B cell (primary cell): ENCODE measurements around the gene BSND. TPM values are rescaled to one million over a fixed set of nuclear protein-coding genes. Genes with fewer than 3 reads are reported as not detected.

Experiments
- ATAC-seq: fragments of 200-7000 bp; cut with Tn5 transposase; one replicate; pipeline ENCODE4 v1.10.0; 2021; ENCODE audit warnings: low read depth, mild to moderate bottlenecking, moderate number of reproducible peaks, moderate library complexity
- CTCF ChIA-PET: fragments of 350-600 bp; sonication (Branson Sonifier 250); formaldehyde crosslinking; loops from one replicate; lab custom pipeline; 2021; ENCODE audit warnings: antibody characterized with exemption, inconsistent platforms; lab: Charles Lee
- POLR2A ChIA-PET: fragments of 350-600 bp; sonication (Branson Sonifier 250); formaldehyde crosslinking; loops from one replicate; lab custom pipeline; 2021; ENCODE audit warnings: antibody characterized with exemption; lab: Charles Lee
- DNase-seq: peaks from one replicate; pipeline ENCODE4 v3.0.0; 2013
- H2AFZ ChIP-seq: 2 replicates; pipeline ENCODE4 v1.6.1; 2012; ENCODE audit warnings: mild to moderate bottlenecking, low read depth, low read length; ENCODE audit not compliant: insufficient read depth, poor library complexity, severe bottlenecking
- H3K27ac ChIP-seq, 2 donors: 1 replicate in 1 of 2; 2 replicates in 1 of 2; pipeline ENCODE4 v1.5.1; 2012 to 2013; ENCODE audit warnings: low read length in 2 of 2, mild to moderate bottlenecking in 2 of 2, moderate library complexity in 1 of 2
- H3K27me3 ChIP-seq, 4 experiments: fragments of 200-600 bp in 1 of 4; sonication (generic) in 1 of 4; replicated peaks in 1 of 4; 1 replicate in 2 of 4; 2 replicates in 2 of 4; pipeline versions ENCODE4 v1.6.1 to v1.7.0; 2013 to 2016; ENCODE audit warnings: low read length in 3 of 4, mild to moderate bottlenecking in 2 of 4, mixed read lengths in 1 of 4, moderate library complexity in 1 of 4; ENCODE audit not compliant: insufficient read depth in 4 of 4, control insufficient read depth in 3 of 4; ENCODE audit errors: control extremely low read depth in 1 of 4
- H3K36me3 ChIP-seq, 2 experiments: replicated peaks in 1 of 2; 1 replicate in 1 of 2; 2 replicates in 1 of 2; pipeline versions ENCODE4 v1.6.1 to v1.7.1; 2013; ENCODE audit warnings: low read length in 1 of 2; ENCODE audit not compliant: insufficient read depth in 2 of 2, control insufficient read depth in 1 of 2; ENCODE audit errors: control extremely low read depth in 1 of 2, extremely low read depth in 1 of 2
- H3K4me1 ChIP-seq, 2 donors: fragments of 200-600 bp in 1 of 2; sonication (generic) in 1 of 2; 1 replicate in 1 of 2; 2 replicates in 1 of 2; pipeline versions ENCODE4 v1.5.1 to v1.6.1; 2013 to 2017; ENCODE audit warnings: low read length in 2 of 2; ENCODE audit not compliant: control insufficient read depth in 2 of 2, insufficient read depth in 2 of 2
- H3K4me2 ChIP-seq: replicated peaks from 2 replicates; pipeline ENCODE3; 2012; ENCODE audit warnings: mild to moderate bottlenecking, low read depth, low read length; ENCODE audit not compliant: poor library complexity, severe bottlenecking
- H3K4me3 ChIP-seq, 5 experiments: fragments of 200-600 bp in 1 of 5; sonication (generic) in 1 of 5; 1 replicate in 3 of 5; 2 replicates in 2 of 5; pipeline versions ENCODE4 v1.5.1 to v1.7.0; 2011 to 2016; ENCODE audit warnings: low read length in 4 of 5, mild to moderate bottlenecking in 4 of 5, low read depth in 2 of 5, control low read depth in 1 of 5, moderate library complexity in 1 of 5; ENCODE audit not compliant: insufficient read depth in 1 of 5; ENCODE audit errors: control extremely low read depth in 1 of 5, extremely low read depth in 1 of 5
- H3K79me2 ChIP-seq: fragments of 200-600 bp; sonication (generic); one replicate; pipeline ENCODE4 v1.6.0; 2016; ENCODE audit warnings: low read length; ENCODE audit not compliant: control insufficient read depth, insufficient read depth
- H3K9ac ChIP-seq: fragments of 200-600 bp; sonication (generic); 2 replicates; pipeline ENCODE4 v1.6.1; 2017; ENCODE audit warnings: mild to moderate bottlenecking, low read length, moderate library complexity
- H3K9me3 ChIP-seq, 3 donors: one replicate each; pipeline versions ENCODE4 v1.6.1 to v1.7.1; 2013; ENCODE audit warnings: low read length in 2 of 3; ENCODE audit not compliant: control insufficient read depth in 2 of 3, insufficient read depth in 1 of 3; ENCODE audit errors: control extremely low read depth in 1 of 3
- H4K20me1 ChIP-seq: 2 replicates; pipeline ENCODE4 v1.6.0; 2012; ENCODE audit warnings: mild to moderate bottlenecking, low read length; ENCODE audit not compliant: insufficient read depth, control insufficient read depth, poor library complexity, severe bottlenecking
- H3K27ac Mint-ChIP-seq: one replicate; pipeline ENCODE4 v1.8.0; 2021; ENCODE audit warnings: mixed read lengths
- H3K27me3 Mint-ChIP-seq: one replicate; pipeline ENCODE4 v1.8.0; 2021; ENCODE audit warnings: mixed read lengths
- H3K4me1 Mint-ChIP-seq: one replicate; pipeline ENCODE4 v1.8.0; 2021; ENCODE audit warnings: mixed read lengths
- H3K4me3 Mint-ChIP-seq: one replicate; pipeline ENCODE4 v1.8.0; 2021; ENCODE audit warnings: mixed read lengths
- H3K9me3 Mint-ChIP-seq: one replicate; pipeline ENCODE4 v1.8.0; 2022; ENCODE audit warnings: mixed read lengths; ENCODE audit not compliant: insufficient read depth
- EZH2 ChIP-seq: IDR thresholded peaks from 2 replicates; pipeline ENCODE4 v1.6.1; 2012; ENCODE audit warnings: borderline replicate concordance, low read depth, mild to moderate bottlenecking, moderate library complexity, low read length; ENCODE audit not compliant: insufficient read depth, poor library complexity, severe bottlenecking
- WGBS: methylation state at CpG from one replicate; pipeline ENCODE4 v1.1.5; 2013; ENCODE audit warnings: missing lambda C conversion rate; ENCODE audit not compliant: insufficient coverage; 5-methylcytosine and 5-hydroxymethylcytosine counted together
- intact Hi-C: fragments of 100-400 bp; cut with micrococcal nuclease; formaldehyde crosslinking; loops from one replicate; pipeline ENCODE4 v1.10.0; 2022
- polyA plus RNA-seq: library from polyadenylated mRNA; depleted of rRNA; stranded (reverse); fragments of >200 nt; gene quantifications from 2 replicates; pipeline ENCODE4 v1.2.3, GENCODE V29; 2012
- total RNA-seq, 2 donors: library from RNA; stranded (reverse); fragments of 120-200 nt in 1 of 2; gene quantifications; 1 replicate in 1 of 2; 2 replicates in 1 of 2; pipeline versions ENCODE4 v1.2.3 to v1.2.4, GENCODE V29; 2013 to 2022
- TF ChIP-seq, protein P1 (sequence below): fragments of 200-600 bp; IDR thresholded peaks from one replicate; pipeline ENCODE4 v1.8.0; 2022; ENCODE audit warnings: antibody characterized with exemption, mild to moderate bottlenecking

The BSND gene
- total and polyA plus RNA-seq, 2 donors (not counting 1 experiment from before 2014, with no cell fraction given), result not detected

DNA sequence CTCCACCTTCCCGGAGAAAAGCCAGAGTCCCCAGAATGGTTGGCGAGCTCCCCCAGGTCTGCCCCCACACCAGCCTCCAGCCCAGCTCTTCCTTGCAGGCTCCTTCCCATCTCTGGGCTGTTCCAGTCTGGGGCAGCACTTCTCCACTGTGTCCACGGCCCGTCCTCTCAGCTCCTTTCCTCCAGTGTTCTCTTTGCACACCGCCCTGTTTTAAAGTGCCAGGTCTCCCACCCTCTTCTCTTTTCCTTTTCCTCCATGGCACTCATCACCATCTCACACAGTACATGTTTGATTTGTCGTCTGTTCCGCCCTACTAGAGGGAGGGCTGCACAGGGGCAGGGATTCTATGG lies 34.5 kb downstream of the BSND start:
- no peak for DNase-seq
- Histone ChIP-seq H3K4me3 (no peak overlapping the region), H3K27ac (no peak overlapping the region), H4K20me1 (no peaks in the 10 kb centered on the region), H3K4me1 (no peaks in the 10 kb centered on the region), H3K9ac (no peak overlapping the region), H2AFZ (no peak overlapping the region), H3K36me3 (no peaks in the 10 kb centered on the region), H3K4me2 (no peak overlapping the region), H3K27me3 (peaks cover 0 to 16% (median 7%) of the 10 kb centered on the region in 4 experiments), H3K9me3 (peaks cover 0 to 5% (median 0%) of the 10 kb centered on the region in 3 donors), H3K79me2 (no peaks in the 10 kb centered on the region)
- H3K27me3 Mint-ChIP-seq, result peaks cover 48% of the 10 kb centered on the region
- no peak for ATAC-seq
- H3K4me3 Mint-ChIP-seq, result no peak overlapping the region
- no peak overlapping the region for H3K27ac Mint-ChIP-seq
- WGBS, result 92% methylated on average over 5 of the region's 7 CpGs
- no peaks in the 10 kb centered on the region for H3K4me1 Mint-ChIP-seq
- TF ChIP-seq EZH2, result no peak
- TF ChIP-seq, protein P1, sequence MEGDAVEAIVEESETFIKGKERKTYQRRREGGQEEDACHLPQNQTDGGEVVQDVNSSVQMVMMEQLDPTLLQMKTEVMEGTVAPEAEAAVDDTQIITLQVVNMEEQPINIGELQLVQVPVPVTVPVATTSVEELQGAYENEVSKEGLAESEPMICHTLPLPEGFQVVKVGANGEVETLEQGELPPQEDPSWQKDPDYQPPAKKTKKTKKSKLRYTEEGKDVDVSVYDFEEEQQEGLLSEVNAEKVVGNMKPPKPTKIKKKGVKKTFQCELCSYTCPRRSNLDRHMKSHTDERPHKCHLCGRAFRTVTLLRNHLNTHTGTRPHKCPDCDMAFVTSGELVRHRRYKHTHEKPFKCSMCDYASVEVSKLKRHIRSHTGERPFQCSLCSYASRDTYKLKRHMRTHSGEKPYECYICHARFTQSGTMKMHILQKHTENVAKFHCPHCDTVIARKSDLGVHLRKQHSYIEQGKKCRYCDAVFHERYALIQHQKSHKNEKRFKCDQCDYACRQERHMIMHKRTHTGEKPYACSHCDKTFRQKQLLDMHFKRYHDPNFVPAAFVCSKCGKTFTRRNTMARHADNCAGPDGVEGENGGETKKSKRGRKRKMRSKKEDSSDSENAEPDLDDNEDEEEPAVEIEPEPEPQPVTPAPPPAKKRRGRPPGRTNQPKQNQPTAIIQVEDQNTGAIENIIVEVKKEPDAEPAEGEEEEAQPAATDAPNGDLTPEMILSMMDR, result no peak
- POLR2A ChIA-PET, result no interaction called here
- CTCF ChIA-PET, result no interaction called here
- intact Hi-C loops, result no loop called here
- H3K9me3 Mint-ChIP-seq, result no peaks in the 10 kb centered on the region

DNA sequence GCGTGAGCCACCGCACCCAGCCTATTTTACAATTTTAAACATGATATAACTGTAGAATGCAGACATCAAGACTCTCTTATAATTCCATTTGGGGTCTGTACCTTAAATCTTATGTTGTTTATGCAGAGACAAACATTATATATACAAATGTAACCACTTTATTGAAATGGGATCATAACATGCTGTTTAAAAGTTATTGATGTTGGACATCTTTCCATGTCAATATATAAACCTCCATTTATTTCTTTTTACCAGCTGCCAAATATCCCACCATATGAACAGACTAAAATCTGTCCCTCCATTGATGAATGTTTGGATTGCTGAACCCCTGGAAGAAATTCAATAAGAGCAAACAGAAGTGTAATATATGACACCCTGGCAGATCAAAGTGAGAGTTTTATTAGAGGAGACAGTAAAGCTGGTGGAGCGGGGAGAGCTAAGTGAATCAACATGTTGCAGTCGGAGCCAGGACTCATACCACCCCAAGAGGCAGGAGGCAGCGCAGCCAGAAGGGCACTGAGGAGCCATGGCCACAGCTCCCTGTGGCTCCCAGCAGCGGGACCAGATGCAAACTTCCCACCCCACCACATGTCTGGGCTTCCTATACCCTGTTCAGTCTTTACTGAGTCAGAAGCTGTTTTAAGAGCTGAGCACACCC lies 35.9 kb downstream of the BSND start:
- no peaks in the 10 kb centered on the region for H4K20me1 ChIP-seq
- ChIA-PET CTCF (interaction anchor here (1.4 kb wide), 1 partner anchor 13 kb away, joined by 3 read pairs; no protein-coding TSS in a partner anchor), POLR2A (no interaction called here)
- 97% methylated on average over 6 of the region's 6 CpGs for WGBS
- Mint-ChIP-seq H3K27ac (no peak overlapping the region), H3K9me3 (no peaks in the 10 kb centered on the region), H3K27me3 (peaks cover 57% of the 10 kb centered on the region), H3K4me3 (no peak overlapping the region), H3K4me1 (no peaks in the 10 kb centered on the region)
- TF ChIP-seq EZH2, result no peak
- TF ChIP-seq, protein P1, result no peak
- no peaks in the 10 kb centered on the region for H3K4me1 ChIP-seq
- H3K36me3 ChIP-seq, result no peaks in the 10 kb centered on the region
- no peak overlapping the region for H3K27ac ChIP-seq
- intact Hi-C loops, result no loop called here
- DNase-seq, result no peak
- no peak overlapping the region for H3K9ac ChIP-seq
- H3K27me3 ChIP-seq, result peaks cover 0 to 22% (median 7%) of the 10 kb centered on the region in 4 experiments
- no peak overlapping the region for H2AFZ ChIP-seq
- H3K4me3 ChIP-seq, result no peak overlapping the region
- H3K9me3 ChIP-seq, result peaks cover 0 to 5% (median 0%) of the 10 kb centered on the region in 3 donors
- ATAC-seq, result no peak
- no peak overlapping the region for H3K4me2 ChIP-seq
- no peaks in the 10 kb centered on the region for H3K79me2 ChIP-seq
